NCI-H526 treated with DMSO at 0.1 percent for 48 hours (cell line): ENCODE data around the gene CDC73.
"Not testable (repeated sequence)": the region's sequence is repeated elsewhere in the genome, so short reads cannot be mapped to it uniquely, and the experiment has no call there.

Experiments
- DNase-seq: peaks from one replicate; lab custom pipeline; 2025; lab: John Stamatoyannopoulos, UW

CDC73 gene

DNA sequence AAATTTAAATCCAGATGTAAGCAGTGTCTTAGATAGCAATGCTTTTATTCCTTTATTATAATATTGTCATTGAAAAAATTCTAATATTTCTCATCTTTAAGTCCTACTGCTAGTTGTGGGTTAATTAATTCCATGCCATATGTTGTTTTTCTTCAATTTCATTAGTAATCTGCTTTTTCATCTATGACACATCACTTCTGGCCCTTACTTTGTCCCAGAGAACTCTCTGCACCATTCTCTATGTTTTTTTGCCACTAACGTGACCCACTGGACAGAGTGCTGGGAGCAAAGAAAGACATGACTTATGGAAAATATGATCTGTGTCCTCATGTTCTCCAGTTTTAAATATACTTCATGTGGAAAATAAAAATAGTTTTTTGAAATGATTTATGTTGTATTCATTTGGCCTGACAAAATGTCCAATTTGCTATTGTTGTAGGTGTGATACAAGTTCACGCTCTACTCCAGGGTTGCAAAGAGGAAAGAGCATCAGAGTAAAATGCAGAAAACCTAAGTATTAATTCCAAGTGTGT, 166.8 kb downstream of the CDC73 start:
- not testable (repeated sequence) for DNase-seq

DNA sequence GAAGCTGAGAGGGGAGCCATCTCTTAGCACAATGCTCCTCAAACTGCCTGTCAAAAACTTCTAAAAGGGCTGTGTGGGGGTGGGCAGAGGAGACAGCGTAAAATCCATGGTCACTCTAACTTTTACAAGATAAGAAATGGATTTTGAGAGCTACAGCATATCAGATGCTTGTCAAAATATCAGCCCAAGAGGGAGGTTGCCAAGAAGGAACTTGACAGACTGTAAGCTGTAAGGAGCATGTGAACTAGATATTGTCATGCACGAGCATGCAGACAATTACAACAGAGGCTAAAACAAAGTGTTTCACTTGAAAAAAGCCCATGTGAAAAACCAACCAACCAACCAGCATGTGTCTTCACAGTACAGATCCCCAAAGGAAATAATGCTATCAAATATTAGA, 171.9 kb downstream of the CDC73 start:
- no peak for DNase-seq

DNA sequence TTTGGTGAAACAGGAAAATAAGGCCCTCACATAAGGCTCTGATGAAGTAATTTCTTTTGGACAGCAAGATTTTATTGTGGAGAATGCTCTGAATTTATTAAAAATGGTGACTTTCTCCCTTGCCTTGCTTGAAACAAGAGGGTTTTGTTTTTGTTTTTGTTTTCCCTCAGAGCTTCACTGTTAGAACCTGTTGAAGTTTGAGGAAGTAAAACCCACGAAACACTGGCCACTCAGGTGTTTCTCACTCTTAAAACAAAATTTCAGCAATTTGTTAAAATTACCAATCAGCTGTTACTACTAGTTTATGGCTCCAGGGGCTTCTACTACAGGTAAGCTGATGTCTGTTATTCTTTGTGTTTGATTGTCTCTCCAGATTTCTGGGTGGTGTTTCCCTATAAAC, 177.2 kb downstream of the CDC73 start:
- no peak for DNase-seq

DNA sequence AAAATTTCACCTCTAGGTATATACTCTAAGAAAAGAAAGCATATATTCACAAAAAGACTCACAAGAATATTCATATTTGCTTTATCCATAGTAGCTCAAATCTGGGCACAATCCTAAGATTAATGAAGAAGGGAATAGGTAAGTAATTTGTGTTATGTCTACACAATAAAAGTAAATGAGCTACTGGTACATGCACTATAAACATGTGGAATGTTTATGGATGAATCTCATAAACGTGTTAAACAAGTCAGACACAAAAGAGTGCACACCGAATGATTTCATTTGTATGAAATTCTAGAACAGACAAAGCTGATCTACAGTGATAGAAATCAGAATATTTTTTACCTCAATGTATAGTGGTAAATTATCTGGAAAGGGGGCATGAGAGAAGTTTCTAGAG, 179.9 kb downstream of the CDC73 start:
- DNase-seq = no peak

DNA sequence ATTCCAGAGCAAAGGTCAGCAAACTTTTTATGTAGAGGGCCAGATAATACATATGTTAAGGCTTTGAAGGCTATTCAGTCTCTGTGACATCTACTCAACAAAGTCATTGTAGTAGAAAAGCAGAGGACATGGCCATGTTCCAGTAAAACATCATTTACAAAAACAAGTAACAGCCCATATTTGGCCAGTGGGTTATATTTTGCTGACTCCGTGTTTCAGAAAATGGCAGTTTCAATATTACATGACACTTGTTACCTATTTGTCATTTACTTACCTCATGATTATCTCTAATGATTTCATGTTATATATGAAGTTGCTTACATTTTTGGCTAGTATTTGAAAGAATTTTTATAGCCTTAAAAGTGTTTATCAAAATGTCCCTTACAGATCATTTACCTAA, 182.0 kb downstream of the CDC73 start:
- DNase-seq = no peak
